Small intestine (tissue), 7 donors: Measurements from ENCODE around the gene FRMD3. TPM values are rescaled to one million over a fixed set of nuclear protein-coding genes. Genes with fewer than 3 reads are reported as not detected.

Experiments used
- DNase-seq, 2 donors: peaks; one replicate each; pipeline versions ENCODE4 v3.0.0 to v3.0.0-alpha.2; 2013
- FAIRE-seq: peaks from 2 replicates; lab custom pipeline; 2012; peaks lifted over from hg19 to GRCh38; lab: Jason Lieb, UNC
- H3K27ac ChIP-seq, 3 donors: one replicate each; pipeline ENCODE4 v1.5.1; 2013; ENCODE audit warnings: low read length in 2 of 3, mild to moderate bottlenecking in 2 of 3, control low read depth in 1 of 3, inconsistent platforms in 1 of 3, low read depth in 1 of 3, moderate library complexity in 1 of 3
- H3K27me3 ChIP-seq, 3 donors: one replicate each; pipeline ENCODE4 v1.6.1; 2013; ENCODE audit warnings: low read length in 3 of 3, inconsistent platforms in 1 of 3; ENCODE audit not compliant: control insufficient read depth in 3 of 3, insufficient read depth in 3 of 3
- H3K36me3 ChIP-seq, 3 donors: one replicate each; pipeline ENCODE4 v1.6.1; 2013; ENCODE audit warnings: low read length in 3 of 3, inconsistent platforms in 1 of 3, low read depth in 1 of 3, mild to moderate bottlenecking in 1 of 3, moderate library complexity in 1 of 3; ENCODE audit not compliant: control insufficient read depth in 3 of 3, insufficient read depth in 2 of 3
- H3K4me1 ChIP-seq, 3 donors: one replicate each; pipeline ENCODE4 v1.6.1; 2013; ENCODE audit warnings: low read length in 2 of 3, inconsistent platforms in 1 of 3, low read depth in 1 of 3, mild to moderate bottlenecking in 1 of 3, moderate library complexity in 1 of 3; ENCODE audit not compliant: control insufficient read depth in 3 of 3, insufficient read depth in 2 of 3
- H3K4me3 ChIP-seq, 3 donors: one replicate each; pipeline ENCODE4 v1.5.1; 2013; ENCODE audit warnings: low read length in 3 of 3, control low read depth in 1 of 3, inconsistent platforms in 1 of 3, low read depth in 1 of 3, mild to moderate bottlenecking in 1 of 3, moderate library complexity in 1 of 3
- H3K9me3 ChIP-seq, 2 donors: one replicate each; pipeline ENCODE4 v1.6.1; 2013; ENCODE audit warnings: low read depth in 1 of 2, low read length in 1 of 2; ENCODE audit not compliant: control insufficient read depth in 2 of 2, insufficient read depth in 1 of 2
- WGBS, 3 donors: extraction: QIAGEN DNeasy Blood & Tissue Kit; methylation state at CpG; one replicate each; pipeline ENCODE4 v1.1.7; 2013; 5-methylcytosine and 5-hydroxymethylcytosine counted together
- polyA plus RNA-seq, 4 donors: library from polyadenylated mRNA; stranded (reverse) in 3 of 4; unstranded in 1 of 4; fragments of 200-250 nt in 3 of 4; fragments of 120-200 nt in 1 of 4; gene quantifications; one replicate each; pipeline versions ENCODE4 v1.2.1 to v1.2.3, GENCODE V29; 2013
- donor health status: healthy with polysubstance abuse.
- donor health status: control.
- donor health status: control.
- donor health status: Bipolar disorder and iron deficiency.
- donor health status: healthy.

Gene FRMD3
- polyA plus RNA-seq, 4 donors: 2.4 to 7.3 (median 4.5) TPM

DNA sequence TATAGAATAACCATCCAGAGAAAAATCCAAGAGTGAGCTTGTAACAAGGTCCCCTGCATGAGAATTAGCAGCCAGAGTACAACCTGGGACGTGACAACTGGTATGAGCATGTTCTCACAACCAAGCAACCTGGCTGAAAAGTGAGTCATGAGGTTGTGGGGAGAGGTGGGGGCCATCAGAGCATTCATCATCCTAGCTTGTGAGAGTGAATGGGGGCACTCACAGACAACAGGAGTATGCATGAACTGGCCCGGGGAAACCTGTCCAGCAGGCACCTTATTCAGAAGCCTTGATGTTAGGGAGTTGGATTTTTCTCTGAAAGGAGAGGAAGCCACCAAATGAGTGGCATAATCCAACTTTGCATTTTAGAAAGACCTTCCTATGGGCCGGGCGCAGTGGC is 113.0 kb downstream of the FRMD3 start:
- FAIRE-seq (no peak), DNase-seq (no peak)
- Histone ChIP-seq H3K4me1 (no peaks in the 10 kb centered on the region), H3K27me3 (no peaks in the 10 kb centered on the region), H3K4me3 (no peak overlapping the region), H3K36me3 (no peaks in the 10 kb centered on the region), H3K9me3 (no peaks in the 10 kb centered on the region), H3K27ac (no peak overlapping the region)
- WGBS, 3 donors: 69 to 88% (median 81%) methylated on average over 4 of the region's 4 CpGs

DNA sequence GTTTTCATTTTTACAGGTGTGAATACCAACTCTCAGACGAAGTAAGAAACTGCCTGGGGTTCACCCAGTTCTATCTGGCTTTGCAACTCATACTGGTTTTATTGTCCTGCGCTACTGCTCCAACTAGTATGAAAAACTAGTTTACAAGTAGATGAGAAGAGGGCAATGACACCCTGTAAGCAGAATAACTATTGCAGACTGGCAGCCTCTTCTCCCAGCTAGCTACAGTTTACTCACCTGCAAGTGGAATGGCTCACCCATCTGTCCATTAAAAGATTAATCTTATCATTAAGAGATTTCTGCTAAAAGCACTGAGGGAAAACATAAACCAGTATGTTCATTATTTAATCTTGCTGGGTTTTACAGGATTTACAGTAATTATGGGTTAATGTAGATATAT is 113.4 kb downstream of the FRMD3 start:
- Histone ChIP-seq H3K36me3 (no peaks in the 10 kb centered on the region), H3K9me3 (no peaks in the 10 kb centered on the region), H3K27ac (no peak overlapping the region), H3K4me3 (no peak overlapping the region), H3K27me3 (no peaks in the 10 kb centered on the region), H3K4me1 (no peaks in the 10 kb centered on the region)
- 28 to 82% (median 44%) methylated on average over 2 of the region's 2 CpGs for WGBS, 3 donors
- DNase-seq (peak in 1 of 2 donors; percentile 17), FAIRE-seq (no peak)

- H3K27ac ChIP-seq: no peak overlapping the region
- H3K4me3 ChIP-seq: no peak overlapping the region
- no peaks in the 10 kb centered on the region for H3K9me3 ChIP-seq
- WGBS, 3 donors: 48 to 64% (median 52%) methylated on average over 14 of the region's 14 CpGs
- DNase-seq: no peak
- no peaks in the 10 kb centered on the region for H3K4me1 ChIP-seq
- H3K36me3 ChIP-seq: no peaks in the 10 kb centered on the region
- no peaks in the 10 kb centered on the region for H3K27me3 ChIP-seq
- no peak for FAIRE-seq
These were observed 114.1 kb downstream of the FRMD3 start for GRCh38 chr9:83423815-83424707.

GRCh38 chr9:83422527-83422926 is 115.7 kb downstream of the FRMD3 start:
- DNase-seq (no peak), FAIRE-seq (no peak)
- Histone ChIP-seq H3K27ac (no peak overlapping the region), H3K36me3 (no peaks in the 10 kb centered on the region), H3K4me3 (no peak overlapping the region), H3K4me1 (no peaks in the 10 kb centered on the region), H3K9me3 (no peaks in the 10 kb centered on the region), H3K27me3 (no peaks in the 10 kb centered on the region)
- 64 to 86% (median 73%) methylated on average over 3 of the region's 3 CpGs for WGBS, 3 donors

DNA sequence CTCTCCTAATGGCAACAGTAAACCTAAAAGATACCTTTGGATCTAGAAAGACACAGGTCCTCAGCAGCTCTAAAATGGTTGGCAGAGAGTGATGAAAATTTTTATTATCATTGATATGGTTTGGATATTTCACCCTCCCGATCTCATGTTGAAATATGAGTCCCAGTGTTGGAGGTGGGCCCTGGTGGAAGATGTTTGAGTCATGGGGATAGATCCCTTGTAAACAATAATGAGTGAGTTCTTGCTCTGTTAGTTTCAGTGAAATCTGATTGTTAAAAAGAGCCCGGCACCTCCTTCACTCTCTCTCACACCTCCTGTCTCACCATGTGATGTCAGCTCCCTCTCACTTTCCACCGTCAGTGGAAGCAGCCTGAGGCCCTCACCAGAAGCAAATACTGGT is 117.7 kb downstream of the FRMD3 start:
- no peaks in the 10 kb centered on the region for H3K27me3 ChIP-seq
- no peak overlapping the region for H3K27ac ChIP-seq
- H3K4me3 ChIP-seq: no peak overlapping the region
- FAIRE-seq (no peak), DNase-seq (no peak)
- H3K9me3 ChIP-seq: no peaks in the 10 kb centered on the region
- 84 to 89% (median 84%) methylated on average over 3 of the region's 3 CpGs for WGBS, 3 donors
- no peaks in the 10 kb centered on the region for H3K4me1 ChIP-seq
- no peaks in the 10 kb centered on the region for H3K36me3 ChIP-seq

DNA sequence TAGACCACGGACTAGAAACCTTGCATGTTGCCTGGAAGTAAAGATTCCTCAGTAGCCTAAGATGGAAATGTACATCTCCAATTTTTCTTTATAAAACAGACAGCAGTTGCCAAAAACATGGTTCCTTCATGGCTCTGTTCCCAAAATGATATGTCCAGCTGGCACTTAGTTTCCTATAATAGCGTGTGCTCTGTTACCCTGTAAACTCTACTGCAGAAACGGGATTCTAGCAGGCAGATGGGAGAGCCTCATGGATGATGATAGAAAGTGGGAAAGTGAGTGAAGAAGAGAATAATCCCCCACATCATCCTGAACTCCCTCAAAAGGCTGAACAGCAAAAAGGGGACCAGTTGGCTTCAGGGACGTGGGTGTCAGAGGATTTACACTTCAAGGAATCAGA is 118.2 kb downstream of the FRMD3 start:
- H3K36me3 ChIP-seq: no peaks in the 10 kb centered on the region
- H3K27ac ChIP-seq: no peak overlapping the region
- H3K4me3 ChIP-seq: no peak overlapping the region
- no peak for FAIRE-seq
- no peak for DNase-seq
- H3K27me3 ChIP-seq: no peaks in the 10 kb centered on the region
- WGBS, 3 donors: 74 to 86% (median 84%) methylated on average over 4 of the region's 4 CpGs
- H3K4me1 ChIP-seq: no peaks in the 10 kb centered on the region
- no peaks in the 10 kb centered on the region for H3K9me3 ChIP-seq

- FAIRE-seq: no peak
- Histone ChIP-seq H3K36me3 (no peaks in the 10 kb centered on the region), H3K4me1 (no peaks in the 10 kb centered on the region), H3K27me3 (no peaks in the 10 kb centered on the region), H3K27ac (no peak overlapping the region), H3K4me3 (no peak overlapping the region), H3K9me3 (no peaks in the 10 kb centered on the region)
- DNase-seq: no peak
- WGBS, 3 donors: 81 to 86% (median 85%) methylated on average over 1 of the region's 1 CpG
These were observed 119.9 kb downstream of the FRMD3 start for GRCh38 chr9:83418283-83418682.

DNA sequence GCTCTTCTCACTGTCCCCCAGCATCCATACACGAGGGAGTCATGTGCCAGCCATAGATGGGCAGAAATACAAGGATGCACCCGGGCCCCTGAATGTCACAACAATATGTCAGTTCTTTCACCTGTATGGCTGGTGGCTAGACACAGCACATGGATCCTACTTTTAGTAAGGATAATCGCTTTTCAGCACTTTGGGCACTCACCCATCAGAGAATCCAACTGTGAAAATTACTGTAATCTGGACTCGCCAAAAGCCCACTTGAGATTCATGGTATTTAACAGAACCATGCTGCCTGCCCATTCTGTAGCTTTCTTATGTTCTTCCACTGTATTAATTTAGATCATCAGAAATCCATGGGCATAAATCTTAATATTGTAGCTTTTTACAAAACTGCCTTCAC is 124.8 kb downstream of the FRMD3 start:
- no peaks in the 10 kb centered on the region for H3K36me3 ChIP-seq
- H3K27me3 ChIP-seq: no peaks in the 10 kb centered on the region
- H3K9me3 ChIP-seq: no peaks in the 10 kb centered on the region
- no peak overlapping the region for H3K4me3 ChIP-seq
- H3K4me1 ChIP-seq: no peaks in the 10 kb centered on the region
- no peak overlapping the region for H3K27ac ChIP-seq
- no peak for DNase-seq
- WGBS, 3 donors: 85 to 92% (median 91%) methylated on average over 4 of the region's 4 CpGs
- no peak for FAIRE-seq
